GM12878 (cell line): Measurements from ENCODE around the gene RASA1. TPM values are rescaled to one million over a fixed set of nuclear protein-coding genes. Genes with fewer than 3 reads are reported as not detected.
A peak's percentile ranks its signal among the peaks of the same experiment; 100 is the strongest.

Source experiments
- CEBPZ ChIP-seq: fragments of 150-350 bp; IDR thresholded peaks from 2 replicates; pipeline ENCODE4 v1.6.1; 2016; ENCODE audit warnings: low read depth, low read length
- CHD2 ChIP-seq: IDR thresholded peaks from 2 replicates; pipeline ENCODE4 v1.6.1; 2011; ENCODE audit warnings: low read depth, low read length, improper control_type of control experiment, borderline replicate concordance
- EED ChIP-seq: sonication (generic); IDR thresholded peaks from 2 replicates; pipeline ENCODE4 v1.6.1; 2016; ENCODE audit warnings: antibody characterized with exemption, low read depth
- ESRRA ChIP-seq: IDR thresholded peaks from 2 replicates; pipeline ENCODE4 v1.6.1; 2012; ENCODE audit warnings: mild to moderate bottlenecking, low read length, improper control_type of control experiment
- FOS ChIP-seq: IDR thresholded peaks from 3 replicates; pipeline ENCODE4 v1.6.1; 2011; ENCODE audit warnings: borderline replicate concordance; ENCODE audit not compliant: insufficient read length; ENCODE audit errors: extremely low read depth
- FOXK2 ChIP-seq: fragments of 450-650 bp; IDR thresholded peaks from 2 replicates; pipeline ENCODE4 v1.6.1; 2017; ENCODE audit warnings: mild to moderate bottlenecking, moderate library complexity
- HSF1 ChIP-seq: fragments of 150-350 bp; IDR thresholded peaks from 2 replicates; pipeline ENCODE4 v1.6.1; 2014; ENCODE audit warnings: mild to moderate bottlenecking, low read depth, low read length
- IRF3 ChIP-seq: fragments of 450-650 bp; IDR thresholded peaks from 2 replicates; pipeline ENCODE4 v1.6.1; 2014; ENCODE audit warnings: mild to moderate bottlenecking
- IRF4 ChIP-seq: IDR thresholded peaks from 2 replicates; pipeline ENCODE4 v1.6.1; 2011; ENCODE audit warnings: low read depth, low read length
- JUND ChIP-seq: IDR thresholded peaks from 2 replicates; pipeline ENCODE4 v1.6.1; 2012; ENCODE audit warnings: low read depth, mild to moderate bottlenecking, low read length, improper control_type of control experiment, moderate library complexity
- MXI1 ChIP-seq: fragments of 150-350 bp; IDR thresholded peaks from 2 replicates; pipeline ENCODE4 v1.6.1; 2011; ENCODE audit warnings: low read depth, mild to moderate bottlenecking, inconsistent platforms, low read length, improper control_type of control experiment
- NFXL1 ChIP-seq: fragments of 450-650 bp; IDR thresholded peaks from 2 replicates; pipeline ENCODE4 v1.6.1; 2017; ENCODE audit warnings: antibody characterized with exemption, mild to moderate bottlenecking, borderline replicate concordance
- NFYA ChIP-seq: IDR thresholded peaks from 2 replicates; pipeline ENCODE4 v1.6.1; 2011; ENCODE audit warnings: low read depth, mild to moderate bottlenecking, low read length, improper control_type of control experiment, borderline replicate concordance
- NR2F1 ChIP-seq: fragments of 450-650 bp; conservative IDR thresholded peaks from 2 replicates; pipeline ENCODE4 v1.6.1; 2017; ENCODE audit warnings: mild to moderate bottlenecking
- SREBF1 ChIP-seq: IDR thresholded peaks from 2 replicates; pipeline ENCODE4 v1.6.1; 2012; ENCODE audit warnings: mild to moderate bottlenecking, low read length
- SRF ChIP-seq, 2 experiments: IDR thresholded peaks; 2 replicates each; pipeline ENCODE4 v1.6.1; 2011; ENCODE audit warnings: low read depth in 2 of 2, low read length in 2 of 2, mild to moderate bottlenecking in 1 of 2, moderate library complexity in 1 of 2
- STAT1 ChIP-seq: fragments of 450-650 bp; conservative IDR thresholded peaks from 2 replicates; pipeline ENCODE4 v1.6.1; 2014; ENCODE audit warnings: antibody characterized with exemption, mild to moderate bottlenecking
- WRNIP1 ChIP-seq: IDR thresholded peaks from 2 replicates; pipeline ENCODE4 v1.6.1; 2011; ENCODE audit warnings: low read depth, low read length, improper control_type of control experiment, borderline replicate concordance
- ZBED1 ChIP-seq: IDR thresholded peaks from 2 replicates; pipeline ENCODE4 v1.6.1; 2016; ENCODE audit warnings: borderline replicate concordance
- ZBTB11 ChIP-seq: fragments of 450-650 bp; formaldehyde crosslinking; IDR thresholded peaks from 2 replicates; pipeline ENCODE4 v1.5.0; 2022; ENCODE audit warnings: mild to moderate bottlenecking, missing genetic modification characterization
- polyA plus RNA-seq, 11 experiments: library from polyadenylated mRNA; depleted of rRNA in 4 of 11; unstranded in 6 of 11; stranded (reverse) in 5 of 11; fragments of >200 nt; fragmentation: Nextera tagmentation in 4 of 11; fragmentation: Illumina TruSeq in 1 of 11; extraction: Ambion mirVana in 4 of 11; extraction: Trizol in 1 of 11; gene quantifications; 1 replicate in 1 of 11; 2 replicates in 10 of 11; pipeline versions ENCODE4 v1.2.1 to v1.2.3, GENCODE V29; 2011 to 2016; ENCODE audit warnings: inconsistent platforms in 2 of 11, missing spikeins in 2 of 11, low read depth in 1 of 11
- total RNA-seq, 4 experiments: library from RNA; depleted of rRNA in 3 of 4; stranded (reverse); fragments of >200 nt in 3 of 4; fragmentation: Illumina TruSeq in 1 of 4; extraction: Trizol in 1 of 4; gene quantifications; 2 replicates each; pipeline versions ENCODE4 v1.2.1 to v1.2.3, GENCODE V29; 2013 to 2021

Gene RASA1
- total and polyA plus RNA-seq, 10 of the 15 experiments (the other 5 are each of a cell fraction or from before 2014, with no cell fraction given): 7.8 to 72.3 (median 21.8) TPM

GRCh38 chr5:87268126-87268969, 665 bp downstream of the RASA1 start (continued):
- TF ChIP-seq ZBTB11 (CRISPR knock-in tag) (no peak), NFYA (no peak), SREBF1 (no peak), ESRRA (no peak), MXI1 (peak; percentile 68; the same call in 1 of the 2 replicates), WRNIP1 (no peak), SRF (IDR thresholded peaks at IDR 0.05; ENCODE audit: low read depth in 2 of 2, low read length in 2 of 2) (no peak), CEBPZ (no peak), FOS (no peak), IRF4 (no peak), HSF1 (no peak), STAT1 (peak; percentile 65; the same call in 1 of the 2 replicates), IRF3 (no peak), EED (peak; percentile 4; the same call in 1 of the 2 replicates), ZBED1 (no peak), FOXK2 (no peak), JUND (no peak), NFXL1 (no peak), NR2F1 (peak; percentile 83), CHD2 (no peak)
